ENCODE data around the gene SPRY2. TPM values are rescaled to one million over a fixed set of nuclear protein-coding genes. Genes with fewer than 3 reads are reported as not detected.

SPRY2 gene
- total RNA-seq, 4 donors from 2014 or later, result 17.9 to 37.0 (median 24.5) TPM

GRCh38 chr13:80386592-80386991, 45.7 kb upstream of the SPRY2 start:
- no peak overlapping the region for H3K4me3 ChIP-seq (replicated peaks in 1 of 3)

GRCh38 chr13:80386002-80386401, 45.1 kb upstream of the SPRY2 start:
- intact Hi-C loops (cut with DNase I), result no loop called here
- no peak overlapping the region for H3K4me3 ChIP-seq (replicated peaks in 1 of 3)
- TF ChIP-seq POLR2A (IDR thresholded peaks at IDR 0.05), result no peak
- TF ChIP-seq CTCF (IDR thresholded peaks at IDR 0.05), result no peak
- no peak for DNase-seq
- no peaks in the 10 kb centered on the region for H3K36me3 ChIP-seq
- H3K4me1 ChIP-seq, result no peaks in the 10 kb centered on the region
- H3K9me3 ChIP-seq, result no peaks in the 10 kb centered on the region
- no peak overlapping the region for H3K27ac ChIP-seq
- H3K27me3 ChIP-seq, result no peaks in the 10 kb centered on the region

More at GRCh38 chr13:80386592-80386991, 45.7 kb upstream of the SPRY2 start:
- no peak for TF ChIP-seq POLR2A (IDR thresholded peaks at IDR 0.05)
- TF ChIP-seq CTCF (IDR thresholded peaks at IDR 0.05), result no peak
- H3K9me3 ChIP-seq, result no peaks in the 10 kb centered on the region
- DNase-seq, result no peak
- H3K36me3 ChIP-seq, result no peaks in the 10 kb centered on the region
- no peaks in the 10 kb centered on the region for H3K27me3 ChIP-seq
- H3K4me1 ChIP-seq, result no peaks in the 10 kb centered on the region
- H3K27ac ChIP-seq, result no peak overlapping the region
- intact Hi-C loops (cut with DNase I), result no loop called here

- Histone ChIP-seq H3K36me3 (no peaks in the 10 kb centered on the region), H3K27ac (no peak overlapping the region), H3K4me1 (no peaks in the 10 kb centered on the region), H3K9me3 (no peaks in the 10 kb centered on the region), H3K27me3 (no peaks in the 10 kb centered on the region), H3K4me3 (replicated peaks in 1 of 3) (no peak overlapping the region)
- no peak for DNase-seq
- 95 to 97% methylated on average over 2 of the region's 2 CpGs for WGBS, 2 donors
- intact Hi-C loops (cut with DNase I), result no loop called here
- TF ChIP-seq CTCF (IDR thresholded peaks at IDR 0.05), result no peak
- no peak for TF ChIP-seq POLR2A (IDR thresholded peaks at IDR 0.05)
Measured at GRCh38 chr13:80382576-80382975, 41.6 kb upstream of the SPRY2 start.

GRCh38 chr13:80379245-80379644, 38.3 kb upstream of the SPRY2 start:
- H3K27me3 ChIP-seq, result no peaks in the 10 kb centered on the region
- no peaks in the 10 kb centered on the region for H3K9me3 ChIP-seq
- TF ChIP-seq CTCF (IDR thresholded peaks at IDR 0.05), result no peak
- no peak for TF ChIP-seq POLR2A (IDR thresholded peaks at IDR 0.05)
- 60 to 68% methylated on average over 3 of the region's 3 CpGs for WGBS, 2 donors
- no peaks in the 10 kb centered on the region for H3K4me1 ChIP-seq
- H3K4me3 ChIP-seq (replicated peaks in 1 of 3), result no peak overlapping the region
- H3K27ac ChIP-seq, result no peak overlapping the region
- no peak for DNase-seq
- H3K36me3 ChIP-seq, result no peaks in the 10 kb centered on the region
- intact Hi-C loops (cut with DNase I), result no loop called here

GRCh38 chr13:80376554-80376953, 35.6 kb upstream of the SPRY2 start:
- no peak overlapping the region for H3K4me3 ChIP-seq (replicated peaks in 1 of 3)
- intact Hi-C loops (cut with DNase I), result no loop called here
- no peaks in the 10 kb centered on the region for H3K4me1 ChIP-seq
- H3K9me3 ChIP-seq, result no peaks in the 10 kb centered on the region
- H3K27ac ChIP-seq, result no peak overlapping the region
- WGBS, 2 donors, result 94 to 95% methylated on average over 1 of the region's 1 CpG
- TF ChIP-seq POLR2A (IDR thresholded peaks at IDR 0.05) (no peak), CTCF (IDR thresholded peaks at IDR 0.05) (no peak)
- no peaks in the 10 kb centered on the region for H3K36me3 ChIP-seq
- H3K27me3 ChIP-seq, result no peaks in the 10 kb centered on the region
- no peak for DNase-seq
